OCI-M2 (cell line): ENCODE data around the gene PIRT.
"Not testable (repeated sequence)": the region's sequence is repeated elsewhere in the genome, so short reads cannot be mapped to it uniquely, and the experiment has no call there.

Source experiments
- DNase-seq: peaks from one replicate; lab custom pipeline; 2025; ENCODE audit not compliant: unreplicated experiment; lab: John Stamatoyannopoulos, UW

The PIRT gene

DNA sequence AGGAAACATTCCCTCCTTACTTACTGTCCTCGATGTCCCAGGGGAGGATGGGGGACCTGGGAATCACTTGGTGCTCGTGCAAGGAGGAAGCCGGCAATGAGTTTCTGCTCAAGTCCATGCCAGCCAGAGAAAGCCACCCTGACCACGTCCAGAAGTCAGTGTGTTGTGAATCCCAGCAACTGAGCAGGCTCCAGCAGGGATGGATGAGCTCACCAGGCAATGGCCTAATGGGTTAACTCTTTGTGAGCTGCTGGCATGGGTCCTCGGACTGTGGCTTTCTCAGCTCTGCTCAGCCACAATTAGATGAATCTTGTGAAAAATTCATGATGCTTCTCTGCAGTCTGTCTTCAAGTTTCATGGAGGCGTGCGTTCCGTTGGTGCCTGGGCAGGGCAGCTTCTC lies at the start of gene PIRT:
Gene PIRT (minus strand): TSS at position 167 of the 400 bp plus-strand sequence. CDS start 12,442 bp downstream, outside the sequence.
- DNase-seq: no peak

DNA sequence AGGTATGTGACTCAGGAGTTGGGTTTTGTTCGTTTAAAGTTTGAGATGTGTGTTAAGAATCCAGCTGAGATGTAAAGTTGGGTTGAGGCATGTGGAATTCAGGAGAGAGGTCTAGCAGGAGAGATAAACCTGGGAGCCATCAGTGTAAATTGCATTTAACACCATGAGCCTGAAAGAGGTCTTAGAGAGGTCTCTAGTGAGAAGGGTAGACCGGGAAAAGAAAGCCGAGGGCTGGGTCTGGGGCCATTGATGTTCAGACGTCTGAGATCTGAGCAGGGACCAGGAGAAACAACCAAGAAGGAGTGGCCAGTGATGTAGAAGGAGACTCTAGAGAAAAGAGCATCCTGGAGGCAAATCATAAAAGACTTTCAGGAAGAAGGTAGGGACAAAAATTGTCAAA lies 44.1 kb upstream of the PIRT start:
- no peak for DNase-seq

DNA sequence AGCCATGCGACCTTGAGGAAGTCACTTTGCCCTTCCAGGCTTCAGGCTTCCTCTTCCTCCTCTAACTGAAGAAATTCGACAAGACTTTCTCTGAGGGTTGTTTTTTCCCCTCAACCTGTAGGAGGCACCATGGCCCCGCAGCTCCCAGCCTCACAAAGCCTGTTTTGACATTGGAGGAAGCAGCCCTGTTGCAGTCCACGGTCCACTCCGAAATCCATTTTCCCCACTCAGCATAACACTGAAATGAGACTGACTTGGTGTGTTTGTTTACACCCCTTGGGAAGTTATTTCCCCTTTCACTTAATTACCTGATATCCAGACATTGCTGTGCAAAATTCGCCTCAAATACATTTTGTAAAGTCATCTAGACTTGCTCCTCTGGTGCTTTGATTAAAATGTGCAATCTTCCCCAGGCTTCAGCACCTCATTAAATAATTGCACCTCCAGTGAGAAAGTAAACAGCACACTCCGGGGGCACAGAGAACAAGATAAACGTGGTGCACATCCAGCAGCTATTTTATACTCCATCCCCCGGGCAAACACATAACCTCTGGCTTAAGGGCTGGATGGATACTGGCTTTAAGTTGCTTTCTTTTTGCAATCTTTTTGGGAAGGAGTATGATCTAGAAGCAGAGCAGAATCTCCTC lies 41.4 kb upstream of the PIRT start:
- DNase-seq: no peak

DNA sequence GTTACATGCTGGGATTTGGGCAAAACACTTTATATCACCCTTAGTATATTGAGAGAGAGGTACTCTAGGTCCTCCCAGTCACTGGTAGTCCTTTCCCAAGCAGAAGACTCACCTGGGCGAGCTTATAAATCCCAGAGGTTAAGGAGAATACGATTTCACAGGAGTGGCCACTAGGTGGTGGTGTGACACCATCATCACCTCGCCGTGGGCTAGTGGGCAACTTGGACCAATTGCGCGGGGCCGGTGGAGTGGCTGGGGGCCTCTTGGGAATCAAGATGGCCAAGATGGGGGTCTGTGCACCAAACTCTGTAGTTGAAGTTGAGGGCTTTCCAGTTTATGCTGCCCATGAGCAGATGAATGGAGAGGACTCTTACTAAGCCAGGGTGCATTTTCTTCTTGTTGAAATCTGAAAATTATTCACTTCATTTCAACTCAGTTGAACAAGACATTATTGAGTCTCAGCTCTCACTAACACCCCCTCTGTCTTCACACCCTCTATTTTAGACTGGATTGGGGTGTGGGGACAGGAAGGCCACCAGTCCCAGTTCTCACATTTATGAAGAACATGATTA lies 38.2 kb upstream of the PIRT start:
- DNase-seq: no peak

DNA sequence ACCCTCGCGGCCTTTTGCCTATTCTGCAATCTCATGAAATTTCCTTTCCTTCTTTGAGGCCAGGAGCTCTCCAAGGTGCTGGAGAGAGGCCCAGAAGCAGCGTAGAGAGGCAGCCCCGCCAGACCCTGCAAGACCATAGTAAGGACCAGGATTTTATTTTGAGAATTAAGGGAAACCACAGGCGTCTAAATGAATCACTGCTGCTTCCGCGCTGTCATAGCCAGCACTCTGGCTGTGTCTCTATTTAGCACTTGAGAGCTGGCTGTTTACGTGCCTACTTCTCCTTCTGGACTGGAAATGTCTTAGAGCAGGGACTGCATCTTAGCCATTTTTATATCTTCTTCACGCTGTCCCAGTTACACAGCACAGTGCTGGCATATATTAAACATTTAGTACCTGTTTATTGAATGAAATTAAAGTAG lies 37.6 kb upstream of the PIRT start:
- DNase-seq: no peak

DNA sequence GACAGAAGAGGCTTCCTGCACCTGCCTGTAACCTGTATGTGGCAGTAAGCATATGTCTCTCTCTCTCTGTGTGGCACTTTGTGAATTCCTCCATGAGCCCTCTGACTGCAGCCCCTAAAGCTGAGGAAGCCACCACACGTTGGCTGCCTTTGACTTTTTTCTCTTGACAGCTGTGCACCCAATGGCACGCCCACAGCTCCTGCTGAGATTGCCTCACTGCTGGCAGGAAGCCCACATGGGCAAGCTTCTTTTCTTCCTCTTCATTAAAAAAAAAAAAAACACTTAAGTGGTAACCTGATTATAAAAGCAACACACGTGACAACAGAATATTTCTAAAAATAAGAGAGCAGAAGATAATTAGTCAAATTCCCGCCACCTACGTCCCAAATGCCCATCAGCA lies 34.0 kb upstream of the PIRT start:
- no peak for DNase-seq

DNA sequence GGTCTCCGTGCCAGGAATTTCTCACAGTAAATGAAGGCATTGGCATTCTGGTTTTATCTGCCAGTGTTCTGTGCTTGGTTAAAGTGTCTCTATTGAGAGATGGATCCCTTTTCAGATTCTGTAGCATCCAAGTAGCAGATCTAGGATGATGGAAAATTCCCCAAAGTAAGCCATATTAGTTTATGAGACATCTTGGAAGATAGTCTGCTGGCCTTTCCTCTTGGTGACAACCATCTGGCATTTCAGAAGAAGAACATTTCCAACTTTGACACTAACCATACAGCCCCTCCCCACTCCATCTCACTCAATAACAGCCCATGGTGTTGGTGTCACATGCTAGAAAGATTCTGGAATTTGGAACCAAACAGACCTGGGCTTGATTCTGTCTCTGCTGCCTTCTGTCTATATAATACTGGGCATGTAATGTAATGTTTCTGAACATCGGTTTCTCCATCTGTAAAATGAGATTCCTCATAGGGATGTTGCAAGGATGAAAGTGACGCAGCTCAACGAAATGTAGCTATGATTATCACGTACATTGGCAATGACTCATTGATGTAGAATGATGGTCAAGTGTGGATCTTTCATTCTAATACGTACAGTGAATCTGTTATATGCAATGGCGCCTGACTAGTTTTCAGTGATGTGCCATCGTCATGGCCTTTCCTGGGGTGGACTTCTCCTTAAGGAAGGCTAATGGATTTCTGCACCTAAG lies 32.6 kb upstream of the PIRT start:
- DNase-seq: no peak

DNA sequence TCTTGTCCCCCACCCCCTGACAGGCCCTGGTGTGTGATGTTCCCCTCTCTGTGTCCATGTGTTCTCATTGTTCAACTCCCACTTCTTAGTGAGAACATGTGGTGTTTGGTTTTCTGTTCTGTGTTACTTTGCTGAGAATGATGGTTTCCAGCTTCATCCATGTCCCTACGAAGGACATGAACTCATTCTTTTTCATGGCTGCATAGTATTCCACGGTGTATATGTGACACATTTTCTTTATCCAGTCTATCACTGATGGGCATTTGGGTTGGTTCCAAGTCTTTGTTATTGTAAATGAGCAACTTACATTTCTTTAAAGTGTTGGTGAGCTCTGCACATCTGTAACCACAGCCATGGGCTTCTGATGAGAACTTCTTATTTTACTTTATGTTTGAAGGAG lies 30.9 kb upstream of the PIRT start:
- not testable (repeated sequence) for DNase-seq

DNA sequence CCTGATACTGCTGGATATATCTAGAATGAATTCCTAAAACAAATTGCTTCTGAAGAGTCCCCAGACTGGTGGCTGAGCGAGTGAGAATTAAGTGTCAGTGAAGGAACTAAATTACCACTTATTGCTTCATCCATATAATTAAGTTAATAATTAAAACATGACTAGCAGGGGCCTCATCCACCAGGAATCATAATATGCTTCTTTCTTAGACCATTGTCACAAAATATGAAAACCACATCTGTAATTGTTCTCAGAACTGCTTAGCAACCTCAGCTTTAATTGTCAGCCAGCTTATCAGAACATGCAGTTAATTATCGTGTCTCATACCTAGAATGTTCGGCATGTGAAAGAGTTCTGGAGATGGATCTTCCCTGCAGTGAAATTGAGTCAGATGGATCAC lies 21.2 kb upstream of the PIRT start:
- DNase-seq: no peak

DNA sequence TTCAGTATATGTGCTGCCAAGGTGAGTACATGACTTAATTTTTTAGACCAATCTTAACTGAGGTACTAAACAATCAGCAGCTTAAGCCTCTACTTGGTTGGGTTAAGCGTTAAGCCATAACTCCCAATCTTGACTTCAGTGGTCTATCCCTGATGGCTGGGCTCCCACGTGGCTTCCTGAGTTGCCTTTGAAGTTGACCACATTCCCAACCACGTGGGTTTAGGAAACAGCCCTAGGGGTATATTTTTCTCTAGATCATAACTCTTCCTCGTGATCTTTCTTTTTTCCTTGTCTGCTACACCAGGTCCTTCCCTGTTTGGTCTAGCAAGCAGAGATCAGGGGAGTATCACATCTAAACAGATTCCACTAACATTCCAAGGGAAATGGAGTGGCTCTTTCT lies 20.1 kb upstream of the PIRT start:
- DNase-seq: no peak

DNA sequence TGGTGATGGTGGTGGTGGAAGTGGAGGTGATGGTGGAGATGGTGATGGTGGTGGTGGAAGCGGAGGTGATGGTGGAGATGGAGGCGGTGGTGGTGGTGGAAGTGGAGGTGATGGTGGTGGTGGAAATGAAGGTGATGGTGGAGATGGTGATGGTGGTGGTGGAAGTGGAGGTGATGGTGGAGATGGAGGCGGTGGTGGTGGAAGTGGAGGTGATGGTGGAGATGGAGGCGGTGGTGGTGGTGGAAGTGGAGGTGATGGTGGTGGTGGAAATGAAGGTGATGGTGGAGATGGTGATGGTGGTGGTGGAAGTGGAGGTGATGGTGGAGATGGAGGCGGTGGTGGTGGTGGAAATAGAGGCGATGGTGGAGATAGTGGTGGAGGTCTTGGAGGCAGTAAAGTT lies 8.7 kb upstream of the PIRT start:
- DNase-seq: not testable (repeated sequence)

DNA sequence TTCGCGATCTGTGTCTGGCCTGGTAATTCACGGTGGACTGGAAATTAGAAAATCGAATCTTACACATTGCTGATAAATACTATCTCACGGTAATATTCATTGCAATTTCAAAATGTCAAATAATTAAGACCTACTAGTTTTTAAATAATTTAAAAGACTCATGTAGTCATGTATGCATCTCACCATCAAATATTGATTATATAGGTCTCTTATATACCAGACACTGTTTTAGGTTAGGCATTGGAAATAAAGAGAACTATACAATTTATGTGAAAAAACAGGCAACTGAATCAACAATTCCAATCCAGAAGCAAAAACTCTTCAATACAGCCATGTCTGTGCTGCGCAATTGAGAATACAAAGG lies 7.5 kb upstream of the PIRT start:
- DNase-seq: no peak

DNA sequence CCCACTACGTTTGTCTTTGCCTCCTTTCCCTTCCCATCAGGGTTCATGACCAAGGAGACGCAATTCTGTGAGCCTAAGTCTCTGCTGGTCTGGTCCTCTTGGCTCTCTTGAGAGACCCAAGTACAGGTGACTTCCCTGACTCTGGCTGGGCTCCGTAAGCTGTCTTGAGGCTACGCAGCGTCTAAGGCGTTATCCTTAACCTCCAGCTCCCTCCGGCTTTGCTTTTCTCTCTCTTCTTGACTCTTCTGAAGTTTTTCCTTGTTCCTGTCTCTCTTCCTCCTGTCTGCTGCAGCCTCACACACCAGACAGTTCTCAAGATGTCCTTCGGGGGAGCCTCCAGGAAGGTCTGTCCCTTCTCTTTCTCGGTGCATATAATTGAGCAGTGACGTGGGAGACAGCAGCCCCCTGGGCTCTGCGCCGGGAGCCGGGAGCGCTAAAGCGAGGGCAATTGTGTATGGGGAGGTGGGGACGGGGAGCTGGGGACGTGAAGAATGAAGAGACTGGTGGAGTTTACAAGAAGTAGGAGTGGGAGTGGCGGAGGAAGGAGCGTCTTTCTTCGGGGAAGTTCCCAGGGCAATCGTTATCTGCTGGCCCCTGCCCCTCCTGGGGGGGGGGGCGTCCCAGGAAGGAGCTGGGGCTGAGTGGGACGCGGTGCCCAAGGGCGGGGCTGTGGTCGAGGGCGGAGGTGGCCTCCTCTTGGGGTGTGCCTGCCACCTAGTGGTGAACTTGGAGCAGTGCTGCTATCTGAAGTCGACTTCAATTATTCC lies 6.9 kb upstream of the PIRT start:
- peak; percentile 32 for DNase-seq

DNA sequence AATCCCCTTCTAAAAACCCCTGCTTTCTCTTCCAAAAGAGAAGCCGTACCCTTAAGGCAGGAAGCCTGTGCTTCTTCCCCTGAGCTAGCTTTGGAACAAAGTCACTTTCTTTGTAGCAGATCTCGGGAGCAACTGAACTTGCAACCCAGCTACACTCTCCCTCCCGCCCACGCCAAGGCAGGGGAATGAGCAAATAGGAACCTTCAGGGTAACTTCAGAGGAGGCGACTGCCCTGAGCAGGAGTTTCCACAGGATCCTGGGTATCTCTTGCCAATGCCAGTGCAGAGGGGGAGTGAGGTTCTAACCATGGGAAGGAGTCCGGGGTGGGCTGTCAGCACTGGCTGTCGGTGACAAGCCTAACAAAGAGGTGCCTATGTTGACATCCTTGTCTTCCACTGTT lies 5.9 kb upstream of the PIRT start:
- no peak for DNase-seq

DNA sequence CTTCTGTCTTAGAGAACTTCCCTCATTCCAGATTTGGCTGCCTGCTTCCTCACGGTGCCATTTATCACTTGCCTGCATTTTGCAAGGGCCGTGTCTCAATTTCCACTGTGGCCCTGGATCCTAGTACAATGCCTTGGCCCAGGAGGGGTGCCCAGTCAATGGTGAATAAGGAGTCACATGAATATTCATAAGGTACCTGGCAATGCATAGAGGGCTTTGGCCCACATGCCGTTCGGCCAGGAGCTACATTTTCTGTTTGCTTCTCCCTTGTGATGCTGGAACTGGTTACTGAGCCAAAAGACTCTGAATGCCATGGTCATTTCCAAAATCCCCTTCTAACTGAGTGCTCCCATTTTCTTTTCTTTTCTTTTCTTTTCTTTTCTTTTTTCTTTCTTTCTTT lies 4.8 kb upstream of the PIRT start:
- no peak for DNase-seq

DNA sequence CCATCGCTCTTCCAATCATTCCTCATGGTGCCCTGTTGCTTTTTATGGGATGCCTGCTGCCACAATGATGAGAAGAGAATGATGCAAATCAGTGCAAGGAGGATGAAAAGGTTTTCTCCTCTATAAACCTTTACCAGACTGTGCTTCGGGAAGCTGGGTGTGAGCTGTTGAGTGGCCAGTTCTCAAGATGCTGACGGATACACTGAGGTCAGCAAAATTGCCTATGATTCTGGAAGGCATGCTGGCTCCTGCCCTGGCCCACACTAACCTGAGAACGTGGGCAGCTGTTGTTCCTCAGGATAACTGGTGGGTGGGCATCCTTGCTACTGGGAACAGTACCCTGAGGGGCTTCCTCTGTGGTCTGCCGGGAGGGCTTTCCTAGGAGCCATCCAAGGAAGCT lies 795 bp upstream of the PIRT start:
- no peak for DNase-seq

DNA sequence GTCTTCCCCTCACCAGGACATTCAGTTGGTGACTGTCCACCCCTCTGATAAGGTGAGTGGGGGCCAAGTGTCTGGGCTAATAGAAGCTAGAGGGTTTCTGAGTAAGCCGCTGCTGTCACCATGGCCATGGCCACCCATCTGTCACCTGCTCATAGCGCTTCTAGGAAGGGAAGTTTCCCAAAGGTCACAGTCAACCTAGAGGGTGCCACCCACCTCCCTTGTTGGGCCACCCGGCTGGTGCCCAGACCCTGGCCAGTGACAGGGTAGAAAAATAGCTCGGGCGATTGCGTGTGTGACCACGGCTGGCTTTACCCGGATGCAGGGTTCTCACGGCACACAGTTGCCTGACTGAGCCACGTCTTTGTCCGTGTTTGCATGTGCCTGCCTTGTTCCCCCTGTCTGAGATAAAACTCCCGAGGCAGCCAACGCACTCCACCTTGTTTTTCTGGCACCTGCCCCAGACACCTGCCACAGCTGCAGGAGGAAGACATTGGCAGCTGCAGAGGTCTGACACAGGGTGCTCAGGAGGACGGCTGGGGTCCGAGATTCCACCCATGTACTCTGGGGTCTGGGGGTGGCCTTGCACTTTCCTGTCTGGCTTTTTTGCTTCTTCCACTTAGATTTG lies 809 bp downstream of the PIRT start:
- DNase-seq: no peak

DNA sequence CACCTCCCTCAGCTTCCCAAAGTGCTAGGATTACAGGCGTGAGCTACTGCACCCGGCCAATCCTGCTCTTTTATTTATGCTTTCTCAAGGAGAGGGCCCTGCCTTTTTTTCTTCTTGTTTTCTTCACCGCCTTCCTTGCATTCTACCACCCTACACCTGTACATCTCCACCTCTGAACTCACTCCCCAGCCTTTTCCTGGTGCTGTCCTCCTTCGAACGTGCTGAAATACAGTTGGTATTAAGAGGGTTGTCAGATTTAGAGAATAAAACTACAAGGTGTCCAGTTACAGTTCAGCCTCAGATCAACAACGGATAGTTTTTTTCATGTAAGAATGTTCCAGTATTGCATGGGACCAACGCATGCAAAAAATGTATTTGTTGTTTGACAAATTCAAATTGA lies 1.7 kb downstream of the PIRT start:
- no peak for DNase-seq

DNA sequence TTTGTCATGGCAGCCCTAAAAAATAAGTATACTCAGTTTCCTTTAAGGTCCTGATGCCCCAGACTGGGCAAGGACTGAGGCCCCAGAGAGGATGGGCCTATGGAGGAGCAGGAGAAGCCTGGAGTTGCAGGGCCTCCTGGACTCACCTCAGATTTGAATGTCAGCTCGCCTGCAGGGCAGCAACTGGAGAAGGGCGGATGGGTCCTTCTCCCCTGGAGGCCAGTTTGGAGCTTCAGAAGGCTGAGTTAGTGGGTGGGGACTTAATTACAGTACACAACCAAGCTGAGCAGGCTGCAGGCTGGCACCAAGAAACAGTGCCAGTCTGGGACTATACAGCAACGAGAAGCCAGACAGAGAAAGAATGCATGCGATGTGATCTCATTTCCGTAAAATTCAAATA lies 6.2 kb downstream of the PIRT start:
- DNase-seq: no peak

DNA sequence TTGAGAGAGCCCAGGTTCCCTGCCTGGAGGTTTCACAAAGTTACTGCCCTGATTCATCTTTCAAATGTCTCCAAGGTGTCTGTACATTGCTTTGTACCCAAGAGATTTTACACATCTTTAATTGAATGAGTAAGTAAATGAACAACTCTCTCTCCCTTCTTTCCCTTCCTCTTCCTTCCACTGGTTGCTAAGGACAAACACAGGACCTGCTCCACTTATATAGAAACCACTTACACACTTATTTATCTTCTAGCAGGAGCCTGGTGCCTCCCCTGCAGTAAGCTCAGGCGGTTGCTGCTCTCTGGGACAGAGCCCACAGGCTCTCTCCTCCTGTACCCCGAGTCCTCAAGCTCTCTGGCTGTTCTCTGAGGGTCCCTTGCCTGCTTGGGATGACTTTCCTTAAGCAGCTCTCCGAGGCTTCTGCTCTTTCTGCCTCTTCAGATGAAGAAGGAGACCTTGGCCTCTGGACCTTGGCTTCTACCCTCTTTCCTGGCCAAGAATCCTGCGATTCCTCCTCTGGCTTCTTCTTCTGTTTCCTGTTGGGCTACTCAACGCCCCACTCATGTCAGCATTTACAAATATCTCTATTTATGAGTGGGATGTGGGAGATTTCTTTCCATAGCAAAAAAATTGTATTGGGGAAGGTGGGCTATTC lies 9.9 kb downstream of the PIRT start:
- no peak for DNase-seq

DNA sequence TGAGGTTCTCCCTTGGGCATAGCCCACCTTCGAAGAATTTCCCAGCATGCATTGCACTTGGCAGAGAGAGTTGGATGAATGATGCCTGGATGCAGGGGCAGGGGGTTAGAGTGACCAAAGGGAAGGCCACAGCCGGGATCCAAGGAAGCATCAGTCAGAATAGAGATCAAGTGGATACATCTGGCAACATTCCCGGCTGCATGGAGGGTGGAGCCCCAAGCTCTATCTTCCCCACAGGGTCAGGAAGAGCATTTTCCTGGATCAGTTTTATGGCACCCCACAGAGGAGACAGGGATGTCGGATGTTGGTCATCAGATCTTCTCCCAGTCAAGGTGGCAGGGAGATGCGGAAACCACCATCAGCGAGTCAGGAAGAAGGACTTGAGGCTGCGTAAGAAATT lies 13.0 kb downstream of the PIRT start:
- DNase-seq: no peak
